ENCODE data around the gene DAZAP1. TPM values are rescaled to one million over a fixed set of nuclear protein-coding genes. Genes with fewer than 3 reads are reported as not detected.

The DAZAP1 gene
- total RNA-seq, 1 donor from 2014 or later = 98.7 TPM

GRCh38 chr19:1420590-1420989 is 13.2 kb downstream of the DAZAP1 start:
- DNase-seq (no peak), ATAC-seq (no peak)
- Histone ChIP-seq H3K4me3 (no peak overlapping the region), H3K36me3 (peaks cover 72% of the 10 kb centered on the region), H3K27ac (no peak overlapping the region), H3K4me1 (peaks cover 27% of the 10 kb centered on the region), H3K27me3 (no peaks in the 10 kb centered on the region), H3K9me3 (no peaks in the 10 kb centered on the region)
- TF ChIP-seq CTCF (IDR thresholded peaks at IDR 0.05) = no peak
- intact Hi-C loops (cut with DNase I) = no loop called here

- Histone ChIP-seq H3K4me1 (peaks cover 19% of the 10 kb centered on the region), H3K27me3 (no peaks in the 10 kb centered on the region), H3K4me3 (no peak overlapping the region), H3K9me3 (no peaks in the 10 kb centered on the region), H3K36me3 (peaks cover 80% of the 10 kb centered on the region), H3K27ac (no peak overlapping the region)
- no peak for DNase-seq
- ATAC-seq = no peak
- intact Hi-C loops (cut with DNase I) = no loop called here
- no peak for TF ChIP-seq CTCF (IDR thresholded peaks at IDR 0.05)
Observed at GRCh38 chr19:1421218-1421957, 14.0 kb downstream of the DAZAP1 start.

- peaks cover 85% of the 10 kb centered on the region for H3K36me3 ChIP-seq
- H3K9me3 ChIP-seq = no peaks in the 10 kb centered on the region
- ATAC-seq = no peak
- DNase-seq = no peak
- TF ChIP-seq CTCF (IDR thresholded peaks at IDR 0.05) = no peak
- no peak overlapping the region for H3K4me3 ChIP-seq
- no peaks in the 10 kb centered on the region for H3K27me3 ChIP-seq
- intact Hi-C loops (cut with DNase I) = no loop called here
- H3K4me1 ChIP-seq = peaks cover 13% of the 10 kb centered on the region
- H3K27ac ChIP-seq = no peak overlapping the region
Observed at GRCh38 chr19:1421958-1422305, 14.5 kb downstream of the DAZAP1 start.

- Histone ChIP-seq H3K27ac (no peak overlapping the region), H3K9me3 (no peaks in the 10 kb centered on the region), H3K4me1 (peaks cover 9% of the 10 kb centered on the region), H3K27me3 (no peaks in the 10 kb centered on the region), H3K4me3 (no peak overlapping the region), H3K36me3 (peaks cover 89% of the 10 kb centered on the region)
- DNase-seq = no peak
- intact Hi-C loops (cut with DNase I) = no loop called here
- ATAC-seq = no peak
- TF ChIP-seq CTCF (IDR thresholded peaks at IDR 0.05) = no peak
Observed at GRCh38 chr19:1422360-1422759, 15.0 kb downstream of the DAZAP1 start.

GRCh38 chr19:1422943-1423342 is 15.6 kb downstream of the DAZAP1 start:
- Histone ChIP-seq H3K27me3 (no peaks in the 10 kb centered on the region), H3K27ac (no peak overlapping the region), H3K36me3 (peaks cover 91% of the 10 kb centered on the region), H3K4me3 (no peak overlapping the region), H3K4me1 (peaks cover 3% of the 10 kb centered on the region), H3K9me3 (no peaks in the 10 kb centered on the region)
- DNase-seq = no peak
- TF ChIP-seq CTCF (IDR thresholded peaks at IDR 0.05) = no peak
- intact Hi-C loops (cut with DNase I) = no loop called here
- ATAC-seq = no peak

Data from upper lobe of right lung (tissue), 1 donor.